ENCODE results near the gene RAD51B.

Gene RAD51B

GRCh38 chr14:68571114-68571591 lies 751.6 kb downstream of the RAD51B start:
- DNase-seq, result no peak

- no peak for DNase-seq
These were observed 752.4 kb downstream of the RAD51B start for GRCh38 chr14:68571928-68572525.

GRCh38 chr14:68573126-68573525 lies 753.5 kb downstream of the RAD51B start:
- no peak for DNase-seq

- DNase-seq, result no peak
These were observed 754.1 kb downstream of the RAD51B start for GRCh38 chr14:68573722-68574121.

- DNase-seq, result no peak
These were observed 754.9 kb downstream of the RAD51B start for GRCh38 chr14:68574461-68574860.

- no peak for DNase-seq
These were observed 755.3 kb downstream of the RAD51B start for GRCh38 chr14:68574906-68575305.

- no peak for DNase-seq
These were observed 755.8 kb downstream of the RAD51B start for GRCh38 chr14:68575426-68575825.

- DNase-seq, result no peak
These were observed 756.5 kb downstream of the RAD51B start for GRCh38 chr14:68576031-68576430.

GRCh38 chr14:68576496-68577244 lies 757.1 kb downstream of the RAD51B start:
- no peak for DNase-seq

GRCh38 chr14:68577802-68578541 lies 758.4 kb downstream of the RAD51B start:
- no peak for DNase-seq

GRCh38 chr14:68578597-68578996 lies 759.0 kb downstream of the RAD51B start:
- DNase-seq, result no peak

GRCh38 chr14:68580096-68580645 lies 760.6 kb downstream of the RAD51B start:
- no peak for DNase-seq

GRCh38 chr14:68580671-68581070 lies 761.1 kb downstream of the RAD51B start:
- peak; percentile 64 for DNase-seq

GRCh38 chr14:68583548-68584280 lies 764.1 kb downstream of the RAD51B start:
- no peak for DNase-seq

- no peak for DNase-seq
These were observed 765.2 kb downstream of the RAD51B start for GRCh38 chr14:68584786-68585185.

GRCh38 chr14:68585690-68586089 lies 766.1 kb downstream of the RAD51B start:
- no peak for DNase-seq

GRCh38 chr14:68586896-68587751 lies 767.5 kb downstream of the RAD51B start:
- DNase-seq, result no peak

- no peak for DNase-seq
These were observed 768.4 kb downstream of the RAD51B start for GRCh38 chr14:68587931-68588330.

- no peak for DNase-seq
These were observed 770.0 kb downstream of the RAD51B start for GRCh38 chr14:68589447-68590200.

- DNase-seq, result no peak
These were observed 770.6 kb downstream of the RAD51B start for GRCh38 chr14:68590201-68590522.

GRCh38 chr14:68591786-68592185 lies 772.2 kb downstream of the RAD51B start:
- DNase-seq, result no peak

Measured in DMS 273 treated with DMSO at 0.1 percent for 48 hours (cell line).